Measurements from ENCODE around the gene ARF1.

GRCh38 chr1:228071839-228072657, 10.5 kb upstream of the ARF1 start:
- TF ChIP-seq POLR2A (IDR thresholded peaks at IDR 0.05; ENCODE audit: low read length) = peak; percentile 44
- TF ChIP-seq GATA1 (IDR thresholded peaks at IDR 0.05; ENCODE audit: low read depth, low read length) = no peak

Measured in erythroblast (primary cell).